HG02870 (cell line): ENCODE measurements around the gene KCTD10.
"Not testable (repeated sequence)": the region's sequence is repeated elsewhere in the genome, so short reads cannot be mapped to it uniquely, and the experiment has no call there.

ENCODE experiments used
- ATAC-seq: cut with Tn5 transposase; IDR thresholded peaks from one replicate; pipeline ENCODE4 v1.9.1; 2021; ENCODE audit warnings: mild to moderate bottlenecking, moderate library complexity; ENCODE audit not compliant: unreplicated experiment

KCTD10 gene

GRCh38 chr12:109449845-109450532 lies 27.1 kb downstream of the KCTD10 start:
- no peak for ATAC-seq

- ATAC-seq, result no peak
Observed at GRCh38 chr12:109448707-109449390, 28.3 kb downstream of the KCTD10 start.

- ATAC-seq, result no peak
Observed at GRCh38 chr12:109448272-109448671, 28.8 kb downstream of the KCTD10 start.

GRCh38 chr12:109447482-109447881 lies 29.6 kb downstream of the KCTD10 start:
- no peak for ATAC-seq

- no peak for ATAC-seq
Observed at GRCh38 chr12:109446869-109447268, 30.2 kb downstream of the KCTD10 start.

- no peak for ATAC-seq
Observed at GRCh38 chr12:109445191-109445609, 31.9 kb downstream of the KCTD10 start.

- ATAC-seq, result no peak
Observed at GRCh38 chr12:109444259-109444658, 32.8 kb downstream of the KCTD10 start.

- no peak for ATAC-seq
Observed at GRCh38 chr12:109443794-109444193, 33.3 kb downstream of the KCTD10 start.

GRCh38 chr12:109440851-109441490 lies 36.1 kb downstream of the KCTD10 start:
- no peak for ATAC-seq

GRCh38 chr12:109439951-109440350 lies 37.1 kb downstream of the KCTD10 start:
- not testable (repeated sequence) for ATAC-seq

- ATAC-seq, result no peak
Observed at GRCh38 chr12:109439181-109439580, 37.9 kb downstream of the KCTD10 start.

GRCh38 chr12:109436188-109436560 lies 40.9 kb downstream of the KCTD10 start:
- ATAC-seq, result no peak

- ATAC-seq, result no peak
Observed at GRCh38 chr12:109435428-109436187, 41.5 kb downstream of the KCTD10 start.

- ATAC-seq, result no peak
Observed at GRCh38 chr12:109434582-109434981, 42.5 kb downstream of the KCTD10 start.

GRCh38 chr12:109433618-109434017 lies 43.5 kb downstream of the KCTD10 start:
- no peak for ATAC-seq

- no peak for ATAC-seq
Observed at GRCh38 chr12:109432842-109433304, 44.2 kb downstream of the KCTD10 start.

GRCh38 chr12:109432431-109432830 lies 44.7 kb downstream of the KCTD10 start:
- no peak for ATAC-seq

GRCh38 chr12:109430244-109430643 lies 46.9 kb downstream of the KCTD10 start:
- ATAC-seq, result no peak

GRCh38 chr12:109428804-109429203 lies 48.3 kb downstream of the KCTD10 start:
- ATAC-seq, result not testable (repeated sequence)

GRCh38 chr12:109428037-109428629 lies 49.0 kb downstream of the KCTD10 start:
- peak; percentile 55 for ATAC-seq

- no peak for ATAC-seq
Observed at GRCh38 chr12:109423392-109423791, 53.7 kb downstream of the KCTD10 start.
